ENCODE results near the gene TMEM150B. TPM values are rescaled to one million over a fixed set of nuclear protein-coding genes. Genes with fewer than 3 reads are reported as not detected.
A peak's percentile ranks its signal among the peaks of the same experiment; 100 is the strongest.

Gene TMEM150B
- total and polyA plus RNA-seq, 7 experiments from 2014 or later: 0.44 to 10.3 (median 0.71) TPM; not detected in 3

DNA sequence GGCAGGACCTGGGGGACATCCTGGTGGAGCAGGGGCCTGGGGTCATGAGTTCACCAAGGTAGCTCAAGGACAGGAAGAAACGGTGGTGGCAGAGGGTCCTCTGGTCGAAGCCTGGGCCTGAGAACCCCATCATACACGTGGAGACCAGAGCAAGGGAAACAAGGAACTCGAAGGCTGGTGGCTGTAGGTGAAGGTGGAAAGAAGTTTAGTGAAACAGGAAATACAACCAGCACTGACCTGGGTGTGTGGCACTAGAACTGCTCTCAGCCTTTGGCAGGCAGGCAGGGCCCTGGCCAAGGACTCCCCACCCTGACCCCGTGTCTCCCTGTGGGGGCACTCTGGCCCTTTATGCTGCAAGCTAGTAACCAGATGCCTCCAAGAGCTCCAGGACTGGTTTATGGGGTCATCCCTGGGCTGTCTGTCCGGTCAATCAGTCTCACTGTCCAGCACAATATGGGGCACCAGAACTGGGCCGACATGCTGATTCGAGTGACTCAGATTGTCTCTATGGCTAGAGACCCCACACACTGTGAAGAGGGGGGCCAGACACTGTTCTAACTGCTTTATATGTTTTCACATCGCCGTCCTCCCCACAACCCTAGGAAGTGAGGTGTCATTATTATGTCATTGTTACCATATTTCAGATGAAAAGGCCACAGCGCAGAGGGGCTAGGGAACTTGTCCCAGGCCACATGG lies 25.6 kb upstream of the TMEM150B start:
- CTCF ChIA-PET: no interaction called here
- H3K9me3 ChIP-seq (ENCODE audit: control insufficient read depth in 2 of 3, low read length in 3 of 3): no peaks in the 10 kb centered on the region
- intact Hi-C loops (cut with micrococcal nuclease): loop anchor here in 1 of 2 donors (5.0 kb wide), 2 partner anchors 37 to 93 kb away; partner anchors contain the start of genes PPP6R1 and RPL28
- H3K36me3 ChIP-seq (ENCODE audit: control insufficient read depth in 2 of 3, insufficient read depth in 3 of 3, low read length in 3 of 3): no peaks in the 10 kb centered on the region
- H3K27ac Mint-ChIP-seq: peak overlapping the region in 1 of 9 donors; percentile 11
- POLR2A ChIA-PET: no interaction called here
- H3K4me1 ChIP-seq (ENCODE audit: control insufficient read depth in 2 of 2, insufficient read depth in 2 of 2, low read length in 2 of 2): peaks cover 7 to 10% of the 10 kb centered on the region in 2 donors
- H3K9me3 Mint-ChIP-seq: peaks cover 0 to 2% (median 0%) of the 10 kb centered on the region in 11 donors
- H3K27me3 Mint-ChIP-seq: peaks cover 18 to 38% (median 25%) of the 10 kb centered on the region in 5 donors
- H3K36me3 Mint-ChIP-seq: peaks cover 0 to 4% (median 0%) of the 10 kb centered on the region in 5 donors
- DNase-seq: no peak
- peaks cover 14 to 25% (median 17%) of the 10 kb centered on the region in 7 donors for H3K4me1 Mint-ChIP-seq
- peaks cover 0 to 10% of the 10 kb centered on the region in 2 donors for H3K27me3 ChIP-seq (ENCODE audit: control insufficient read depth in 2 of 2, insufficient read depth in 2 of 2, low read length in 2 of 2)
- H3K27ac ChIP-seq (ENCODE audit: low read depth, low read length): no peak overlapping the region
- no peak for ATAC-seq
- no peak overlapping the region for H3K4me3 ChIP-seq (ENCODE audit: low read length)
- peak overlapping the region in 3 of 10 donors; percentile 9 to 20 (median 9) for H3K4me3 Mint-ChIP-seq

DNA sequence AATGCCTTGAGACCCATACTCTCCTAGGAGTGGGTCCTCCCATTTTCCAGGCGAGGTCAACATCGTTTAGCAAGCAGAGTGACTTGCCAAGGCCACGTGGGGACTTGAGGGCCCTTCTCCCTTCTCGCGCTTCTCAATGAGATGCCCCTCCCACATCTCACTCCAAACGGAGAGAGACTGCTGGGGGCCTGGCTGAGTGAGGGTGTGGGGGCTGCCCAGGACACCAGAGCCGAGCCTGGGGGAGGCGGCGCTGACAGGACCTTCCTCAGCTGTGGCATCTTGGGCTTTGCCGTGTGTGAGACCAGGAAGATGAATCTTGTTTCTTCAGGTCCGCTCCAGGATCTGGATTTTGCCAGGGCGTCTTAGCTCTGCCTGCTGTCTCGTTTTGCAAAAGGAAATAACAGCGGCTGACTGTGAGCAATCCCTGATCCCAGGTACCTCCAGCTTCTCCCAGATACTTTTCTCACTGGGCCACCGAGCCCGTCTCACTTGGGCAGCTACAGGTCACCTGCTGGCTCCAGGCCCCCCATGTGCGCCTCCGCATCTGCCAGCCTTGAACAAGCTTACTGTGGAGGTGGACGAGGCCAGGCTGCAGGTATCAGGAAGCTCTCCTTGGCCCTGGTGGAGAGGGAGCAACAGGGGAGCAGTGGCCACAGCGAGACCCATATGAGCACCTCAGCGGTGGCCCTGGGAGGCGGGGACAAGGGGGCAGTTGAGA lies 23.3 kb upstream of the TMEM150B start:
- ATAC-seq (no peak), DNase-seq (no peak)
- peaks cover 0 to 2% (median 0%) of the 10 kb centered on the region in 3 experiments for H3K36me3 ChIP-seq (ENCODE audit: control insufficient read depth in 2 of 3, insufficient read depth in 3 of 3, low read length in 3 of 3)
- peaks cover 0 to 8% (median 4%) of the 10 kb centered on the region in 5 donors for H3K36me3 Mint-ChIP-seq
- peaks cover 5 to 24% (median 15%) of the 10 kb centered on the region in 7 donors for H3K4me1 Mint-ChIP-seq
- peaks cover 0 to 2% (median 0%) of the 10 kb centered on the region in 11 donors for H3K9me3 Mint-ChIP-seq
- H3K9me3 ChIP-seq (ENCODE audit: control insufficient read depth in 2 of 3, low read length in 3 of 3): no peaks in the 10 kb centered on the region
- POLR2A ChIA-PET: no interaction called here
- H3K4me3 Mint-ChIP-seq: no peak overlapping the region
- H3K27ac ChIP-seq (ENCODE audit: low read depth, low read length): no peak overlapping the region
- no peak overlapping the region for H3K4me3 ChIP-seq (ENCODE audit: low read length)
- peaks cover 5 to 7% of the 10 kb centered on the region in 2 donors for H3K4me1 ChIP-seq (ENCODE audit: control insufficient read depth in 2 of 2, insufficient read depth in 2 of 2, low read length in 2 of 2)
- intact Hi-C loops (cut with micrococcal nuclease): no loop called here
- H3K27me3 ChIP-seq (ENCODE audit: control insufficient read depth in 2 of 2, insufficient read depth in 2 of 2, low read length in 2 of 2): peaks cover 0 to 10% of the 10 kb centered on the region in 2 donors
- H3K27me3 Mint-ChIP-seq: peaks cover 5 to 26% (median 24%) of the 10 kb centered on the region in 5 donors
- H3K27ac Mint-ChIP-seq: no peak overlapping the region
- CTCF ChIA-PET: no interaction called here

DNA sequence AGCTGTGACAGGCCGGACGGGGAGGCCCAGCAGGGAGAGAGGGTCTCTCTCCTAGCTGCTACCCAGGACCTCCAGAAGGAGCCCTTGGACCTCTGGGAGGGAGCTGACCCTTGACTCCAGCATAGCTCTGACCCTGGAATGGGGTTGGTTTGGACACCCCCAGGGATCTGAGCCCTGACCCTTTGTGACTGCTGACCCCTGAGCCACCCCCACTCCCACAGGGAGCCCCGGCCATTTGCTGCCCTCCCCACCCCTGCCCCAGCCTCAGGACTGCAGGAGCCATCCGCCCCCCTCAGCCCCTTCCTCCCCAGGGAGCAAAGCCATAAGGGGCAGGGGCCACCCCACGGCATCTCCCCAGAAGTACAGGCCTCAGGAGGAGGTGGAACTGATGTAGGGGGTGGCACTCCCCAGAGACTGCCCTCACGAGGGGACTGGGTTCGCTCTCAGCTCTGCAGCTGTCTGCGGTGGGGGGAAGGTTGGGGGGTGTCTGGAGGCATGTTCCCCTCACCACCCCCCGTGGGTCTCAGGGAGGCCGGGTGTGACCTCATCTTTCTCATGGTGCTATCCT lies 22.4 kb upstream of the TMEM150B start:
- intact Hi-C loops (cut with micrococcal nuclease): no loop called here
- Histone ChIP-seq H3K9me3 (ENCODE audit: control insufficient read depth in 2 of 3, low read length in 3 of 3) (no peaks in the 10 kb centered on the region), H3K4me3 (ENCODE audit: low read length) (no peak overlapping the region), H3K27ac (ENCODE audit: low read depth, low read length) (no peak overlapping the region), H3K4me1 (ENCODE audit: control insufficient read depth in 2 of 2, insufficient read depth in 2 of 2, low read length in 2 of 2) (no peaks in the 10 kb centered on the region), H3K36me3 (ENCODE audit: control insufficient read depth in 2 of 3, insufficient read depth in 3 of 3, low read length in 3 of 3) (peaks cover 0 to 12% (median 0%) of the 10 kb centered on the region in 3 experiments), H3K27me3 (ENCODE audit: control insufficient read depth in 2 of 2, insufficient read depth in 2 of 2, low read length in 2 of 2) (peaks cover 0 to 4% of the 10 kb centered on the region in 2 donors)
- POLR2A ChIA-PET: interaction anchor here (0.6 kb wide), 1 partner anchor 259 kb away, joined by 3 read pairs; no protein-coding TSS in a partner anchor
- H3K36me3 Mint-ChIP-seq: peaks cover 0 to 13% (median 4%) of the 10 kb centered on the region in 5 donors
- ATAC-seq (no peak), DNase-seq (no peak)
- peaks cover 0 to under 1% (median 0%) of the 10 kb centered on the region in 11 donors for H3K9me3 Mint-ChIP-seq
- CTCF ChIA-PET: interaction anchor here (0.7 kb wide), 1 partner anchor 42 kb away, joined by 3 read pairs; no protein-coding TSS in a partner anchor
- peak overlapping the region in 1 of 9 donors; percentile 33 for H3K27ac Mint-ChIP-seq
- H3K4me1 Mint-ChIP-seq: peaks cover 0 to 17% (median 6%) of the 10 kb centered on the region in 7 donors
- H3K4me3 Mint-ChIP-seq: peak overlapping the region in 1 of 10 donors; percentile 37
- peaks cover 0 to 16% (median 16%) of the 10 kb centered on the region in 5 donors for H3K27me3 Mint-ChIP-seq

DNA sequence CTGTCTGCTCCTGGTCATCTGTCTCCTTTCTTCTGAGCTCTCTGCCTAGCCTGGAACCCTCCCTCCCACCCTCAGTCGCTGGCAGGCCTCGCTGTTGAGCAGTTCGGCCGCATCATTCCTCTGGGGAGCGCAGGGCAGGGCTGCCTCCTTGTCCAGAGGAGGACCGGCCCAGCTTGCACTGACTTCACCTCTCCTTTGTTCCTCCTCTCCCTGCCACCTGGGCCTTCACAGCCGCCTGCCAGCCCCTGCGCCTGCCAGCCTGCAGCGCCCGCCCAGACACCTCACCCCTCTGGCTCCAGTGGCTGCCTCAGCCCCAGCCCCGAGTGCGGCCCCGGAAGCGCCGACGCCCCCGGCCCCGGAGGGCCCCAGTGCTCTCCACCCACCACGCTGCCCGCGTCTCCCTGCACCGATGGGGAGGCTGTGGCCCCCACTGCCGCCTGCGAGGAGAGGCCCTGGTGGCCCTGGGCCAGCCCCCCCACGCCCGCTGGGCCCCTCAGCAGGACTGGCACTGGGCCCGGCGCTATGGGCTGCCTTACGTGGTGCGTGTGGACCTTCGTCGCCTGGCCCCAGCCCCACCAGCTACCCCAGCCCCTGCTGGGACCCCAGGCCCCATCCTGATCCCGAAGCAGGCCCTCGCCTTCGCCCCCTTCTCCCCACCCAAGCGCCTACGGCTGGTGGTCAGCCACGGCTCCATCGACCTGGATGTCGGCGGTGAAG lies 21.7 kb upstream of the TMEM150B start:
- POLR2A ChIA-PET: interaction anchor here (0.6 kb wide), 1 partner anchor 259 kb away, joined by 3 read pairs; no protein-coding TSS in a partner anchor
- DNase-seq (no peak), ATAC-seq (no peak)
- intact Hi-C loops (cut with micrococcal nuclease): no loop called here
- H3K27ac Mint-ChIP-seq: no peak overlapping the region
- no peaks in the 10 kb centered on the region for H3K4me1 ChIP-seq (ENCODE audit: control insufficient read depth in 2 of 2, insufficient read depth in 2 of 2, low read length in 2 of 2)
- H3K36me3 ChIP-seq (ENCODE audit: control insufficient read depth in 2 of 3, insufficient read depth in 3 of 3, low read length in 3 of 3): peaks cover 0 to 15% (median 0%) of the 10 kb centered on the region in 3 experiments
- H3K4me3 Mint-ChIP-seq: no peak overlapping the region
- peaks cover 0 to 14% (median 5%) of the 10 kb centered on the region in 7 donors for H3K4me1 Mint-ChIP-seq
- peaks cover 0 to 3% of the 10 kb centered on the region in 2 donors for H3K27me3 ChIP-seq (ENCODE audit: control insufficient read depth in 2 of 2, insufficient read depth in 2 of 2, low read length in 2 of 2)
- peaks cover 0 to 13% (median 4%) of the 10 kb centered on the region in 5 donors for H3K36me3 Mint-ChIP-seq
- peaks cover 0 to 12% (median 10%) of the 10 kb centered on the region in 5 donors for H3K27me3 Mint-ChIP-seq
- H3K9me3 Mint-ChIP-seq: no peaks in the 10 kb centered on the region
- no peak overlapping the region for H3K4me3 ChIP-seq (ENCODE audit: low read length)
- CTCF ChIA-PET: interaction anchor here (0.7 kb wide), 1 partner anchor 42 kb away, joined by 3 read pairs; no protein-coding TSS in a partner anchor
- no peaks in the 10 kb centered on the region for H3K9me3 ChIP-seq (ENCODE audit: control insufficient read depth in 2 of 3, low read length in 3 of 3)
- no peak overlapping the region for H3K27ac ChIP-seq (ENCODE audit: low read depth, low read length)

DNA sequence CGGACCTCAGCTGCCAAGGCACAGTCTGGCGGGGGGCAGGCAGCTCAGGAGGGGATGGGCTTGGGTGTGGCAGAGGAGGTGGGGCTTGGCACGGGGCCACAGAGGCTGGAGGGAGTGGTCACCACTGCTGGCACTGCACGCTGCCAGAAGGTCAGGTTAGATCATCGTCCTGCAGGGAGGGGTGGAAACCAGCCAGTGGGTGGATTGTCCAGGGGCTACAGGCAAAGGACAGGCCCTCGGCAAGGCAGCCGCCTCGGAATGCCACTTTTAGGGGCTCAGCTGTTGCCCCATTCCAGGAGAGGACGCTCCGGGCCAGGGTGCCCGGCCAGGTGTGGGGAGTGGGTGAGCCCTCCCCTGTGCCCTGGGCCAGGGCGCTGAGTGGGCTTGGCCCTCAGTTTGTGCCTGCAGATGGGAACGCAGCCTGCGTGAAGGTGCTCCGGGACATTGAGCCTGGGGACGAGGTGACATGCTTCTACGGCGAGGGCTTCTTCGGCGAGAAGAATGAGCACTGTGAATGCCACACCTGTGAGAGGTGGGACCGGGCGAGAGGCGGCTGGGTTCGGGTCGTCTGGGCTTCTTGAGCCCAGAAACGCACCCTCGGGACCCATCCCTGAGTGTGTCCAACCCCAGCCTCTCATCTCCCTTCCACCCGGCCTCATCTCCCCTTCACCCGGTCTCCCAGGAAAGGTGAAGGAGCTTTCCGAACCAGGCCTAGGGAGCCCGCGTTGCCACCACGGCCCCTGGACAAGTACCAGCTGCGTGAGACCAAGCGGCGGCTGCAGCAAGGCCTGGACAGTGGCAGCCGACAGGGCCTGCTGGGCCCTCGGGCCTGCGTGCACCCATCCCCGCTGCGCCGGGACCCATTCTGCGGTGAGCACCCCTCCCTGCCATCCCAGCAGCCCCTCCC lies 20.9 kb upstream of the TMEM150B start:
- no peaks in the 10 kb centered on the region for H3K9me3 Mint-ChIP-seq
- Histone ChIP-seq H3K4me1 (ENCODE audit: control insufficient read depth in 2 of 2, insufficient read depth in 2 of 2, low read length in 2 of 2) (no peaks in the 10 kb centered on the region), H3K27me3 (ENCODE audit: control insufficient read depth in 2 of 2, insufficient read depth in 2 of 2, low read length in 2 of 2) (no peaks in the 10 kb centered on the region), H3K4me3 (ENCODE audit: low read length) (no peak overlapping the region), H3K27ac (ENCODE audit: low read depth, low read length) (no peak overlapping the region), H3K9me3 (ENCODE audit: control insufficient read depth in 2 of 3, low read length in 3 of 3) (no peaks in the 10 kb centered on the region), H3K36me3 (ENCODE audit: control insufficient read depth in 2 of 3, insufficient read depth in 3 of 3, low read length in 3 of 3) (peaks cover 0 to 15% (median 0%) of the 10 kb centered on the region in 3 experiments)
- no peak overlapping the region for H3K4me3 Mint-ChIP-seq
- H3K27me3 Mint-ChIP-seq: peaks cover 0 to 4% (median 2%) of the 10 kb centered on the region in 5 donors
- H3K36me3 Mint-ChIP-seq: peaks cover 0 to 13% (median 4%) of the 10 kb centered on the region in 5 donors
- CTCF ChIA-PET: no interaction called here
- intact Hi-C loops (cut with micrococcal nuclease): no loop called here
- no peak for ATAC-seq
- POLR2A ChIA-PET: no interaction called here
- peaks cover 5 to 12% (median 7%) of the 10 kb centered on the region in 7 donors for H3K4me1 Mint-ChIP-seq
- H3K27ac Mint-ChIP-seq: no peak overlapping the region
- no peak for DNase-seq

Measured in naive thymus-derived CD4-positive, alpha-beta T cell (primary cell).